AG09309 (cell line): ENCODE data around the gene EDN2.

Experiments used
- DNase-seq: peaks from one replicate; pipeline ENCODE4 v3.0.0-alpha.2; 2010; ENCODE audit warnings: low read depth
- H3K4me3 ChIP-seq: 2 replicates; pipeline ENCODE4 v1.5.1; 2011; ENCODE audit warnings: mild to moderate bottlenecking, low read depth, low read length, moderate library complexity; ENCODE audit not compliant: control insufficient read depth
- CTCF ChIP-seq: IDR thresholded peaks from 2 replicates; pipeline ENCODE4 v1.5.1; 2011; ENCODE audit warnings: mild to moderate bottlenecking, low read depth, low read length, inconsistent platforms; ENCODE audit not compliant: insufficient read depth, control insufficient read depth; ENCODE audit errors: missing control alignments

EDN2 gene

GRCh38 chr1:41471658-41472057, 12.8 kb downstream of the EDN2 start:
- TF ChIP-seq CTCF: no peak
- no peak for DNase-seq
- no peak overlapping the region for H3K4me3 ChIP-seq

- TF ChIP-seq CTCF: no peak
- no peak for DNase-seq
- H3K4me3 ChIP-seq: no peak overlapping the region
Measured at GRCh38 chr1:41469706-41470105, 14.8 kb downstream of the EDN2 start.

- DNase-seq: no peak
- no peak for TF ChIP-seq CTCF
- H3K4me3 ChIP-seq: no peak overlapping the region
Measured at GRCh38 chr1:41468122-41468762, 16.2 kb downstream of the EDN2 start.

GRCh38 chr1:41467673-41468072, 16.8 kb downstream of the EDN2 start:
- DNase-seq: no peak
- TF ChIP-seq CTCF: no peak
- H3K4me3 ChIP-seq: no peak overlapping the region

GRCh38 chr1:41466146-41466545, 18.3 kb downstream of the EDN2 start:
- no peak for DNase-seq
- TF ChIP-seq CTCF: no peak
- H3K4me3 ChIP-seq: no peak overlapping the region

GRCh38 chr1:41465741-41466140, 18.7 kb downstream of the EDN2 start:
- no peak overlapping the region for H3K4me3 ChIP-seq
- DNase-seq: no peak
- TF ChIP-seq CTCF: no peak

GRCh38 chr1:41464885-41465284, 19.6 kb downstream of the EDN2 start:
- no peak for DNase-seq
- no peak overlapping the region for H3K4me3 ChIP-seq
- TF ChIP-seq CTCF: no peak
